Stimulated activated CD4-positive, alpha-beta T cell treated with anti-CD3 and anti-CD28 coated beads, Interleukin-12 subunit alpha, Interleukin-12 subunit beta, amount 100 ng/mL, for 48 hours (primary cell): ENCODE data around the gene NOA1.
"Not testable (repeated sequence)": the region's sequence is repeated elsewhere in the genome, so short reads cannot be mapped to it uniquely, and the experiment has no call there.

Source experiments
- DNase-seq, 3 donors: peaks; one replicate each; pipeline ENCODE4 v3.0.0-alpha.2; 2020; ENCODE audit warnings: low read depth in 2 of 3, low spot score in 1 of 3

NOA1 gene

GRCh38 chr4:56959100-56959499 is 18.3 kb downstream of the NOA1 start:
- DNase-seq: no peak

GRCh38 chr4:56958111-56958517 is 19.3 kb downstream of the NOA1 start:
- no peak for DNase-seq

GRCh38 chr4:56953680-56954520 is 23.5 kb downstream of the NOA1 start:
- no peak for DNase-seq

DNA sequence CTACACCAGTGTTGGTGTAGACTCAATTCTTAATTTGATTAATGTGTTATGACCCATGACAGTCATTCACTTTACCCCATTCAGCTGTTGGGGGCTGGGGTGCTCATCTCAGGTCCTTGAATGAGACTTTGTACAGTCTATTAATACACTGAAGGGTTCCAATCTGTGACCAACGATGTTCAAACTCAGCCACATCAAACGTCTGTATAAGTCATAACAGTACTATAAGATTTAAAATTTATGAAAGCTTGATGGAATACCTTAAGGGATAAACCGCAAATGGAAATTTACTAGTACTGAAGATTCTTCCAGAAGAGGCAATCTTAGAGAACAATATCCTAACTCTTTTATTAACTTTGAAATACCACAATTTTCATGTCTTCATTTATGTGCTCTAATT is 36.0 kb downstream of the NOA1 start:
- no peak for DNase-seq

GRCh38 chr4:56940971-56941370 is 36.4 kb downstream of the NOA1 start:
- no peak for DNase-seq

DNA sequence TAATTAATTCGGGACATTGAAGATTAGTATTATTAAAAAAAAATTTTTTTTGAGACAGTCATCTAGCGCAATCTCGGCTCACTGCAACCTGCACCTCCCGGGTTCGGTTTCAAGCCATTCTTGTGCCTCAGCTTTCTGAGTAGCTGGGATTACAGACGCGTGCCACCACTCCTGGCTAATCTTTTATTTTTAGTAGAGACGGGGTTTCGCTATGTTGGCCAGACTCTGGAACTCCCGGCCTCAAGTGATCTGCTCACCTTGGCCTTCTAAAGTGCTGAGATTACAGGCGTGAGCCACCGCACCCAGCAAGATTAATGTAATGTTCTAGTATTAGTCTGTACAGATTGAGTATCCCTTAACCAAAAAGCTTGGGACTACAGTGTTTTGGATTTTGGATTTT is 37.0 kb downstream of the NOA1 start:
- no peak for DNase-seq

DNA sequence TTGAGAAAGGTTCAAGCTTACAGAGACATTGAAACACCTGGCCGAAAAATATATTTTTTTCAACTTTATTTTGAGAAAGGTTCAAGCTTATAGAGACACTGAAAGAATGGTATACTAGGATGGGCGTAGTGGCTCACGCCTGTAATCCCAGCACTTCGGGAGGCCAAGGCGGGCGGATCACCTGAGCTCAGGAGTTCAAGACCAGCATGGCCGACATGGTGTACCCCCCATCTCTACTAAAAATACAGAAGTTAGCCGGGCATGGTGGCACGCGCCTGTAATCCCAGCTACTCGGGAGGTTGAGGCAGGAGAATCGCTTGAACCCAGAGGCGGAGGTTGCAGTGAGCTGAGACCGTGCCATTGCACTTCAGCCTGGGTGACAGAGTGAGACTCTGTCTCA is 37.6 kb downstream of the NOA1 start:
- DNase-seq: not testable (repeated sequence)

DNA sequence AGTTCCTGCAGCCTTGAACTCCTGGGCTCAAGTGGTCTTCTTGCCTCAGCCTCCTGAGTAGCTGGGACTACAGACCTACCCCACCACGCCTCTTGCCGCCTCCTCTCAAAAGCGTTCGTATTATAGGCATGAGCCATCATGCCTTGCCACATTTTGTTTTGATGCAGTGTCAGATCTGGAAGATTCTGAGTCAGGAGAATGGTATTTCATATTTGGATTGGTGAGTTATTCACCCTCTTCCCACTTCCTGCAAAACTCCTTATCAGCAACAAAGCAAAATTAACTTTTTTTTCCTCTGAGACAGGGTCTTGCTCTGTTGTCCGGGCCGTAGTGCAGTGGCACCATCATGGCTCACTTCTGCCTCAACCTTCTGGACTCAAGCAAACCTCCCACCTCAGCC is 40.1 kb downstream of the NOA1 start:
- DNase-seq: no peak

DNA sequence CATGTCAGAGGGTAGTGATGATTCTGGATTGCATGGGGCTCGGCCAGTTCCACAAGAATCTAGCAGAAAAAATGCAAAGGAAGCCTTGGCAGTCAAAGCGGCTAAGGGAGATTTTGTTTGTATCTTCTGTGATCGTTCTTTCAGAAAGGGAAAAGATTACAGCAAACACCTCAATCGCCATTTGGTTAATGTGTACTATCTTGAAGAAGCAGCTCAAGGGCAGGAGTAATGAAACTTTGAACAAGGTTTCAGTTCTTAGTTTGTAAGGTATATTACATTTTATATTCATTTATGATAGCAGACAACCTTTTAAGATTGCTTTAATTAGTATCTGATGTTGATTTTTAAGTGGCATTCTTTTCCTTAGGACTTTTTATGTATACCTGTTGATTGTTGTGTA is 45.5 kb downstream of the NOA1 start:
- DNase-seq: no peak

- no peak for DNase-seq
Observed at GRCh38 chr4:56930638-56931037, 46.8 kb downstream of the NOA1 start.

DNA sequence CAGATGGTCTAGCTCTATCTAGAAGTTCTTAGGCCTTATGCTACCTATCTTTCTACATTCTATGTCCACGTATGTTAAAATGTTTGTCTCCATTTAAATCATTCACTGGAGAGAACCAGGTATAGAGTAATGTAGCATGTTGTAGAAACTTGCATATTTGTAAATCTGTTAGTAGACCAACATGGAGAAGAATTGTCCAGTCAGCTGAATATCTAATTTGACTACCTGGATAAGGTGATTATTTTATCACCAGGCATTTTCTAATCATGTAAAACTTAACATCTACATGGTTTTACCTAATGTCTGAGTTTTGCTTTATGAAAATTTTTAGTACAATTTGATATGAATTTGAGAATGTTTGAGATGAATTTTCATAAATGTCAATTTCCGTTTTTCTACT is 50.2 kb downstream of the NOA1 start:
- DNase-seq: no peak

GRCh38 chr4:56914977-56915376 is 62.4 kb downstream of the NOA1 start:
- DNase-seq: not testable (repeated sequence)

DNA sequence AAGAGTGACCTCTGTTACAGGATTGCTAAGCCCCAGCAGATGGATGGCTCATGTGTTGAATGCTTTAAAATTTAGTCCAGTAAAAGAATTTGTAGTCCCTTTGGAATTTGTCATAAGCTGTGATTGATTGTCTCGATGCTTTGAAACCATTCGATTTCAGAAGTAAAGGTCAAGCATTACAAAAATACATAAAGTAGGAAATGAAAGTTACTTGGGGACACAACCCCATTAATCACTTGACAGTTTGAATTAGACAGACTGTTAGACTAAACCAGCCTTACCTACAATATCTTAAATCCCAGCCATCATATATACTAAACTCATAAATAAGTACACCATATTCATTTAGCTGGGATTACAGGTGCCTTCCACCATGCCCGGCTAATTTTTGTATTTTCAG is 63.1 kb downstream of the NOA1 start:
- no peak for DNase-seq
